ENCODE data around the gene USP37. TPM values are rescaled to one million over a fixed set of nuclear protein-coding genes. Genes with fewer than 3 reads are reported as not detected.
A peak's percentile ranks its signal among the peaks of the same experiment; 100 is the strongest.

The USP37 gene
- total and polyA plus RNA-seq, 2 of the 13 experiments (the other 11 are each of a cell fraction or from before 2014, with no cell fraction given): 6.5 to 30.6 TPM

DNA sequence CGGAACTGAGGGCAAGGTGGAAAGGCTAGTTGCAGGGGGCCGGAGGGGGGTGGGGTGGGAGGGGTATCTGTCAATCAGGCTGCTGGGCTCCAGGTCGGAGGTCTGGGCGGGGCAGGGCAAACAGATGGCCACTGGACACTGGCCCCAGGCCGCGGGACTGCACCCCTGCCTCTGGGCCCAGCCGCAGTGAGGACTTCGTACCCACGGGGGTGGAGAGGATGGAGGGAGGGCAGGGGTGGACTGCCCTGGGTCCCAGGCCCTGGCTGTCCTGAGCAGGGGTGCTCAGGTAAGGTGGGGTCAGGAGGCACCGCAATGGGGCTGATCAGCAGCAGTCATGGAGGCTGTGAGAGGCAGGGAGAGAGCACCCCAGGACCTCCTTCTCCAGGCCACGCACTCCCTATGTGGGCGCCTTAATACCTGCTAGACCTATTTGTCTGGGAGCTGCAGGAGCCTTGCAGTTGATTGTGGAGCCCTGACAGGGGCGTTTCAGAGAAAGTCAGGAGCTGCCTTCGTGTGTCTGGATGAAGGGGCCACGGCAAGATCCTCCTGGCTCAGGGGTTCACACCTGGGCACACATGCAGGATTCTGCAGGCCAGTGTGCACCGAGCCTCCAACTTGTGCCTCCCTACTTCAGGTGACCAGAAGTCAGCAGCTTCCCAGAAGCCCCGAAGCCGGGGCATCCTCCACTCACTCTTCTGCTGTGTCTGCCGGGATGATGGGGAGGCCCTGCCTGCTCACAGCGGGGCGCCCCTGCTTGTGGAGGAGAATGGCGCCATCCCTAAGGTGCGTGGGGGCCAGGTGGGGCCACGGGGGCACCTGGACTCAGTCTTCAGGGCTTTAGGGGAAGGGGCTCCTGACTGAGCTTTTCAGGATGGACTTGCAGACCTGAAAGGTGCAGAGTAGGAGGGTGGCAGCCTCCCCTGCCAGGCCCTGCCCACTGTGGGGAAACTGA is 166.9 kb downstream of the USP37 start (continued):
- TF ChIP-seq, protein P1, sequence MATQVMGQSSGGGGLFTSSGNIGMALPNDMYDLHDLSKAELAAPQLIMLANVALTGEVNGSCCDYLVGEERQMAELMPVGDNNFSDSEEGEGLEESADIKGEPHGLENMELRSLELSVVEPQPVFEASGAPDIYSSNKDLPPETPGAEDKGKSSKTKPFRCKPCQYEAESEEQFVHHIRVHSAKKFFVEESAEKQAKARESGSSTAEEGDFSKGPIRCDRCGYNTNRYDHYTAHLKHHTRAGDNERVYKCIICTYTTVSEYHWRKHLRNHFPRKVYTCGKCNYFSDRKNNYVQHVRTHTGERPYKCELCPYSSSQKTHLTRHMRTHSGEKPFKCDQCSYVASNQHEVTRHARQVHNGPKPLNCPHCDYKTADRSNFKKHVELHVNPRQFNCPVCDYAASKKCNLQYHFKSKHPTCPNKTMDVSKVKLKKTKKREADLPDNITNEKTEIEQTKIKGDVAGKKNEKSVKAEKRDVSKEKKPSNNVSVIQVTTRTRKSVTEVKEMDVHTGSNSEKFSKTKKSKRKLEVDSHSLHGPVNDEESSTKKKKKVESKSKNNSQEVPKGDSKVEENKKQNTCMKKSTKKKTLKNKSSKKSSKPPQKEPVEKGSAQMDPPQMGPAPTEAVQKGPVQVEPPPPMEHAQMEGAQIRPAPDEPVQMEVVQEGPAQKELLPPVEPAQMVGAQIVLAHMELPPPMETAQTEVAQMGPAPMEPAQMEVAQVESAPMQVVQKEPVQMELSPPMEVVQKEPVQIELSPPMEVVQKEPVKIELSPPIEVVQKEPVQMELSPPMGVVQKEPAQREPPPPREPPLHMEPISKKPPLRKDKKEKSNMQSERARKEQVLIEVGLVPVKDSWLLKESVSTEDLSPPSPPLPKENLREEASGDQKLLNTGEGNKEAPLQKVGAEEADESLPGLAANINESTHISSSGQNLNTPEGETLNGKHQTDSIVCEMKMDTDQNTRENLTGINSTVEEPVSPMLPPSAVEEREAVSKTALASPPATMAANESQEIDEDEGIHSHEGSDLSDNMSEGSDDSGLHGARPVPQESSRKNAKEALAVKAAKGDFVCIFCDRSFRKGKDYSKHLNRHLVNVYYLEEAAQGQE (IDR thresholded peaks at IDR 0.05; ENCODE audit: borderline replicate concordance in 1 of 2, low read depth in 1 of 2, low read length in 2 of 2): no peak
- TF ChIP-seq NR2F6 (IDR thresholded peaks at IDR 0.05) (peak; percentile 88), NR2F6 (CRISPR knock-in tag; IDR thresholded peaks at IDR 0.05) (peak; percentile 96), ZNF713 (CRISPR knock-in tag; IDR thresholded peaks at IDR 0.05) (no peak), ZNF530 (CRISPR knock-in tag; IDR thresholded peaks at IDR 0.05; ENCODE audit: low read depth) (no peak), MAFK (conservative IDR thresholded peaks at IDR 0.05 in 1 of 2, IDR thresholded peaks at IDR 0.05 in 1 of 2; ENCODE audit: low read length in 2 of 2) (no peak), GMEB2 (CRISPR knock-in tag; IDR thresholded peaks at IDR 0.05; ENCODE audit: low read depth) (0 out of 2 replicates have a peak, but pooled peaks have one; percentile 11), NCOA1 (CRISPR knock-in tag; IDR thresholded peaks at IDR 0.05) (peak; percentile 81; the same call in 1 of the 2 replicates), KLF12 (CRISPR knock-in tag; IDR thresholded peaks at IDR 0.05; ENCODE audit: borderline replicate concordance) (no peak; the same call in 1 of the 2 replicates), CENPT (CRISPR knock-in tag; IDR thresholded peaks at IDR 0.05; ENCODE audit: low read depth) (no peak), REPIN1 (CRISPR knock-in tag; IDR thresholded peaks at IDR 0.05; ENCODE audit: borderline replicate concordance, low read depth) (peak; percentile 92), SNAI1 (CRISPR knock-in tag; IDR thresholded peaks at IDR 0.05; ENCODE audit: borderline replicate concordance) (0 out of 2 replicates have a peak, but pooled peaks have one; percentile 1), NFYB (CRISPR knock-in tag; IDR thresholded peaks at IDR 0.05) (peak; percentile 49; the same call in 1 of the 2 replicates), SMAD1 (CRISPR knock-in tag; IDR thresholded peaks at IDR 0.05; ENCODE audit: borderline replicate concordance, low read depth) (no peak; the same call in 1 of the 2 replicates), TBP (CRISPR knock-in tag; IDR thresholded peaks at IDR 0.05) (no peak), ZNF30 (CRISPR knock-in tag; IDR thresholded peaks at IDR 0.05) (no peak), NR2F2 (IDR thresholded peaks at IDR 0.05; ENCODE audit: borderline replicate concordance, low read depth) (no peak), GPN1 (CRISPR knock-in tag; IDR thresholded peaks at IDR 0.05; ENCODE audit: borderline replicate concordance) (no peak), ZNF644 (CRISPR knock-in tag; IDR thresholded peaks at IDR 0.05; ENCODE audit: low read depth) (peak; percentile 76), IRX3 (CRISPR knock-in tag; IDR thresholded peaks at IDR 0.05; ENCODE audit: borderline replicate concordance, low read depth) (0 out of 2 replicates have a peak, but pooled peaks have one; percentile 7), ZNF510 (CRISPR knock-in tag; IDR thresholded peaks at IDR 0.05; ENCODE audit: low read depth) (peak; percentile 84; the same call in 1 of the 2 replicates)
- TF ChIP-seq, protein P2, sequence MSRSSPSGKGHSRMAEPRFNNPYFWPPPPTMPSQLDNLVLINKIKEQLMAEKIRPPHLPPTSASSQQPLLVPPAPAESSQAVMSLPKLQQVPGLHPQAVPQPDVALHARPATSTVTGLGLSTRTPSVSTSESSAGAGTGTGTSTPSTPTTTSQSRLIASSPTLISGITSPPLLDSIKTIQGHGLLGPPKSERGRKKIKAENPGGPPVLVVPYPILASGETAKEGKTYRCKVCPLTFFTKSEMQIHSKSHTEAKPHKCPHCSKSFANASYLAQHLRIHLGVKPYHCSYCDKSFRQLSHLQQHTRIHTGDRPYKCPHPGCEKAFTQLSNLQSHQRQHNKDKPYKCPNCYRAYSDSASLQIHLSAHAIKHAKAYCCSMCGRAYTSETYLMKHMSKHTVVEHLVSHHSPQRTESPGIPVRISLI (CRISPR knock-in tag; IDR thresholded peaks at IDR 0.05; ENCODE audit: borderline replicate concordance): peak; percentile 73; the same call in 1 of the 2 replicates
- TF ChIP-seq, protein P3, sequence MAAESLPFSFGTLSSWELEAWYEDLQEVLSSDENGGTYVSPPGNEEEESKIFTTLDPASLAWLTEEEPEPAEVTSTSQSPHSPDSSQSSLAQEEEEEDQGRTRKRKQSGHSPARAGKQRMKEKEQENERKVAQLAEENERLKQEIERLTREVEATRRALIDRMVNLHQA (CRISPR knock-in tag; IDR thresholded peaks at IDR 0.05): peak; percentile 30; the same call in 1 of the 2 replicates

Data from HepG2 (cell line).